ENCODE results near the gene SPRR2A.

DNA sequence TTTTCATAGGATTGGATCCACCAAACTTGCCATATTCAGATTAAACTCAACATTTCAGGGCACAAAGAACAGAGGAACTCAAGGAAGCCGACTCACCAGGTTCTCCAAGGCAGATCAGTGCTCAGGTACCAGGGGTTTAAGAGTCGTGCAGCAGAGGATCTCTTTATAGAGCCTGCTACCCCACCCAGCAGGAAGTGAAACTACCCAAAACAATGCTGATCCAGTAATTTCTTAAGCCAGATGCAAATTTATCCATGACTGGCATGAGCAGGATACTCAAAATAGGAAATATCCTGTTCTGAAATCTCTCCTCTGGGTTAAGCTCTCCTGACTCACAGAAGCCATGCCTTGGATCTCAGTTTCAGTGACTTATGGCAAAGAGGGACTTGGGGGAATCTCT is at the start of gene SPRR2A:
- TF ChIP-seq, protein P1, sequence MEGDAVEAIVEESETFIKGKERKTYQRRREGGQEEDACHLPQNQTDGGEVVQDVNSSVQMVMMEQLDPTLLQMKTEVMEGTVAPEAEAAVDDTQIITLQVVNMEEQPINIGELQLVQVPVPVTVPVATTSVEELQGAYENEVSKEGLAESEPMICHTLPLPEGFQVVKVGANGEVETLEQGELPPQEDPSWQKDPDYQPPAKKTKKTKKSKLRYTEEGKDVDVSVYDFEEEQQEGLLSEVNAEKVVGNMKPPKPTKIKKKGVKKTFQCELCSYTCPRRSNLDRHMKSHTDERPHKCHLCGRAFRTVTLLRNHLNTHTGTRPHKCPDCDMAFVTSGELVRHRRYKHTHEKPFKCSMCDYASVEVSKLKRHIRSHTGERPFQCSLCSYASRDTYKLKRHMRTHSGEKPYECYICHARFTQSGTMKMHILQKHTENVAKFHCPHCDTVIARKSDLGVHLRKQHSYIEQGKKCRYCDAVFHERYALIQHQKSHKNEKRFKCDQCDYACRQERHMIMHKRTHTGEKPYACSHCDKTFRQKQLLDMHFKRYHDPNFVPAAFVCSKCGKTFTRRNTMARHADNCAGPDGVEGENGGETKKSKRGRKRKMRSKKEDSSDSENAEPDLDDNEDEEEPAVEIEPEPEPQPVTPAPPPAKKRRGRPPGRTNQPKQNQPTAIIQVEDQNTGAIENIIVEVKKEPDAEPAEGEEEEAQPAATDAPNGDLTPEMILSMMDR (IDR thresholded peaks at IDR 0.05) = no peak
- no peak for TF ChIP-seq POLR2A (IDR thresholded peaks at IDR 0.05)

Data from tibial nerve (tissue), 3 donors.